ENCODE results near the gene ZNRF1.
"Not testable (repeated sequence)": the region's sequence is repeated elsewhere in the genome, so short reads cannot be mapped to it uniquely, and the experiment has no call there.

ZNRF1 gene

DNA sequence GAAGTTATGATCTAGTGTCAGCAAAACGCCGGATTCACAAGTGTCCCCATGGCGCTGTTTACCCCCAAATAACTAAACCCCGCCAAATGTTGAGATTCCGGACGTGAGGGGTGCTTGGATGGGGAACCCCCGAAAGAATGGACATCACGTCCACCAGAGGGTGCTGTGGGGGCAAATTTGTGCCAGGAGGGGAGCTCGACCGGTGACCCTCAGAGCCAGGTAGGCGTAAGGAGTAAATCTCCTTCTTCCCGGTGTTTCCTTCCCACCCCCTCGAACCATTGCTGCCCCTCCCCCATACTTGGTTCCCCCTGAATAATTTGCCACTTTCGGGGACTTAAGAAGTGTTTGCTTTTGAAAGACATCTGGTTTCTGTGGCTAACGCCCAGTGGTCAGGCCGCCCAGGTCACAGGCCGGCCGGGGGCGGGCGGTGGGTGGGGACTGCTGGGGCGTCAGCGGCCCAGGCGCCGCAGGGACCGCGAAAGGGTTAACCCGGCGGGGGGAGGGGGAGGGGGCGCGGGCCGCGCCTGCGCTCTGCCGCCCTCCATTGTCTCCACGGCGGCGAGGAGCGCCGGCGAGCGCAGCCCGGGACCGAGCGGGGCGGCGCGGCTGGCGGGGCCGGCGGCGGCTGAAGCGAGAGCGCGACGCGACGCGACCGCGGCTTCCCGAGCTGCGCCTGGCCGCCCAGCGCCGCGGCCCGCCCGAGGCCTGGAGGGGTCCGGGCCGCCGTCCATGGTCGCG is at the start of gene ZNRF1:
TSS of gene ZNRF1 (plus strand) at position 544 of the 738 bp plus-strand sequence. CDS start 648 bp downstream, outside the sequence.
- peak; percentile 93 for DNase-seq

DNA sequence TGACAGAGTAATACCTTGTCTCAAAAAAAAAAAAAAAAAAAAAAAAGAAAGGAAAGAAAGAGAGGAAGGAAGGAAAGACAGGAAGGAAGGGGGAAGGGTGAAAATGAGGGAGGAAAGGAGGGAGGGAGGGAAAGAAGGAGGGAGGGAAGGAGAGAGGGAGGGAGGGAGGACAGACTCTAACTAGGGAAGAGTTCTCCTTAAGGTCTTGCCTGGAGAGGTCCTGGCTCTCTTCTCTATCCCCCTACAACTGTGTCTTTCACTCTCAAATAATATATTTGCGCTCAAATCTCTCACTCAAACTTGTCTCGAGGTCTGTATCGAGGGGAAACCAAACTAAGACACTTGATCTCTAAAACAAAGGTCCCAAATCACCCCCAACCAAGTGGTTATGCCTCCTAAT is 49.5 kb upstream of the ZNRF1 start:
- no peak for DNase-seq

DNA sequence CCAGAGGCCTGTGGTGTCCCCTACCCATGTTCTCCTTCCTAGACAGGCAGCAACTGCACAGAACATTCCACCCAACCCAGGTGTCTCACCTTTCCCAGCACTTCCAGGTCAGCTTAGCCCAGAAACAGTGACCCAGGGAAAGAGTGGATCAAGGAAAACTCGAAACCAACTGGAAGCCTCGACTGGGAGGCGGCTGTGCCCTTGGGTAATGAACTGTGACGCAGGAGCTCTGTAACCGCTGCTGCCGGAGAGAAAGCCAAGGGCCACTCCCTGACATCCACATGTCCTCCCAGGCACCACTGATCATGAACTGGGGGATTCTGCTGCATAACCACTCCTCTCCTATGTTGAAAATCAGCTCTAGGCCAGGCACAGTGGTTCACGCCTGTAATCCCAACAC is 48.3 kb upstream of the ZNRF1 start:
- no peak for DNase-seq

- no peak for DNase-seq
These were observed 47.6 kb upstream of the ZNRF1 start for GRCh38 chr16:74951206-74951605.

GRCh38 chr16:74951681-74952080 is 47.1 kb upstream of the ZNRF1 start:
- no peak for DNase-seq

DNA sequence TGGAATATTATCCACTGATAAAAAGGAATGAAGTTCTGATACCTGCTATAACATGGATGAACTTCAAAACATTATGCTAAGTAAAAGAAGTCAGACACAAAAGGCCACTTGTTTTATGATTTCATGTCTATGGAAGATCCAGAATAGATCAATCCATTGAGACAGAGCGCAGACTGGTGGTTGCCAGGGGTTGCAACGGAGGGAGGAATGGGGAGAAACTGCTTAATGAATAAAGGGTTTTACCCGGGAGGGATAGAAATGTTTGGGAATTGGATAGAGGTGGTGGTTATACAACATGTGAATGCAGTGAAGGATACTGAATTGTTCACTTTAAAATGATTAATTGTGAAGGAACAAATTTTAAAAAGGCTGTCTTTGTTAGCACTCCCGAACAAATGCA is 44.1 kb upstream of the ZNRF1 start:
- no peak for DNase-seq

DNA sequence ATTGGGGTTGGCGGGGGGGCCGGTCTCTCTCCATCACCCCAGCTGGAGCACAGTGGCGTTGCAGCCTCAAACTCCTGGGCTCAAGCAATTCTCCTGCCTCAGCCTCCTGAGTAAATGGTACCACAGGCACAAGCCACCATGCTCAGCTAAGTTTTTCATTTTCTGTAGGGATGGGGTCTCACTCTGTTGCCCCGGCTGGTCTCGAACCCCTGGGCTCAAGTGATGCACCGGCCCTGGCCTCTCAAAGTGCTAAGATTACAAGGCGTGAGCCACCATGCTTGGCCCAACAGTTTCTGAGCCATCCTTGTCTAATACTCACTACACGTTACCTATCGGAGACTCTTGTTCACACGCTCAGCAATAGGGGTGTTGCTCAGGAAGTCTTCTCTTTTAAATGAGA is 25.5 kb upstream of the ZNRF1 start:
- no peak for DNase-seq

DNA sequence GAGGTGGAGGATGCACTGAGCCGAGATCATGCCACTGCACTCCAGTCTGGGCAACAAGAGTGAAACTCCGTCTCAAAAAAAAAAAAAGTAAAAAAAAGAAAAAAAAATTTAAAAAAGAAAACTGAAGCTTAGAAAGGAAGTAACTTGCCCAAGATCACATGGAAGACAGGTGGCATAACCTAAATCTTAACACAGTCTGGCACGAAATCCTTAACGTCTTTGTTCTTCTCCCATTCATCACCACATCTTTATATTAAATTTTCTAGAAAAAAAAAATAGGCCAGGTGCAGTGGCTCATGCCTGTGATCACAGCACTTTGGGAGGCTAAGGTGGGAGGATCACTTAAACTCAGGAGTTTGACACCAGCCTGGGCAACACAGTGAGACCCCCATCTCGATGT is 23.2 kb upstream of the ZNRF1 start:
- DNase-seq, result no peak

- no peak for DNase-seq
These were observed 16.6 kb upstream of the ZNRF1 start for GRCh38 chr16:74982256-74982655.

DNA sequence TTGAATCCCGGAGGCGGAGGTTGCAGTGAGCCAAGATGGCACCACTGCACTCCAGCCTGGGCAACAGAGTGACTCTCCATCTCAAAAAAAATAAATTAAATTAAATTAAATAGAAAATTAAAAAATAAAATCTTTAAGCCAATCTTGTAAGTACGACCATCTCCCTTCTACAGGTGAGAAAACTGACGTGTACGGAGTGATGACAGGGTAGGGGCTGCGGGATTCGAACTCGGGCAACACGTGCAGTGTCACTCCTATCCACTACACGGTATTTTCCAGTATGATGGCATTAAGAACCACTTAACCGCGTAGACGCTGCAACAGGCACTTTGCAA is 14.7 kb upstream of the ZNRF1 start:
- no peak for DNase-seq

DNA sequence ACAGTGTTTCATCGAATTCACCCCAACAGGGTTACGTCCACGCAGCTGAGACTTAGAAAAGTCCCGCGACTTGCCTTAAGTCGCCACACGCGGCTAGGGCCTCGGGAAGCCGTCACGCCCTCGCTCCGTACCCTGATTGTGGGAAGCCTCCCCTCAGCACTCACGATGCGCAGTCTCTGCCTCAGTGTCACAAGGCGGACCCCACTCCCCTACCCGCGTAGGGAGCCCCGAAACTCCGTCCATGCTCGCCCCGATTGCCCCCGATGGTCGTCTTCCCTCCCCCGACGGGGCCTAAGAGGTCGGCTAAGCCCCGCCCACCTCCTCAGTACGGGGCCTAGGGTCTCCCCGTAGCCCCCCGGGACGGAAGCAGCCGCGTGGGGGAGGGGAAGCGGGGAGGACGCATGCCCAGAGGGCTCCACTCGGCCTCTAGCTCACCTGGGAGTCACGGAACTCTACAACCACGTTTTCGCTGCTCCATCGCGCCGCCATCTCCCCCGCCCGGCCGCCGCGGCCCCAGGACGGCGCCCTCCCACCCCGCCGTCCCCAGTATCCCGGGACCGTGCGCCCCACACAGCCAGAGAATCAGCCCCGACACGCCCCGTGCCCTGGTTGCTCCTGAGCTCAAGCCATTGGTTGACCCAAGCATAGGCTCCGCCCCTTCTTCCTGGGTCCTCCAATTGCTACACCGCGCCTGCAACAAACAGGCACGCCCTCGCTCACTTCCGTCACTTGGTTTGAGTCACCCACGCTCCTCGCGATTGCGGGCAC is 14.1 kb upstream of the ZNRF1 start, which contains the start of gene WDR59:
TSS of gene WDR59 (minus strand) at position 595 of the 768 bp plus-strand sequence. CDS start at position 489, 106 bp downstream.
- peak; percentile 100 for DNase-seq

GRCh38 chr16:74987027-74987681 is 11.7 kb upstream of the ZNRF1 start:
- no peak for DNase-seq

- DNase-seq, result not testable (repeated sequence)
These were observed 9.0 kb upstream of the ZNRF1 start for GRCh38 chr16:74989864-74990263.

GRCh38 chr16:74990832-74991231 is 8.0 kb upstream of the ZNRF1 start:
- no peak for DNase-seq

DNA sequence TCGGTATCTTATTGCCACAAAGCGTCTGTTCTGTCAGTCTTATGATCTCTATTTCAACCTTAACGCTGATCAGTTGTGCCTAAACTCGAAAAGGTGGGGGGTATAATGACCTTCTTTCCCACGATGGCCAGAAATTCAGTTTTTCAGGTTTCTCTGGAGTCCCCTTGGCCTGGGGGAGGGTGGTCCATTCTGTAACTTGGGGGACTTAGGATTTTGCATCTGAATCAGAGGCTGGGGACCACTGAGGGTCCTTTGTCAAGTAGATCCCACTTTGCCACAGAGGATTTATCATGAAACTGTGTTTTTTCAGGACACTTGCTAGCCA is 7.6 kb upstream of the ZNRF1 start:
- no peak for DNase-seq

DNA sequence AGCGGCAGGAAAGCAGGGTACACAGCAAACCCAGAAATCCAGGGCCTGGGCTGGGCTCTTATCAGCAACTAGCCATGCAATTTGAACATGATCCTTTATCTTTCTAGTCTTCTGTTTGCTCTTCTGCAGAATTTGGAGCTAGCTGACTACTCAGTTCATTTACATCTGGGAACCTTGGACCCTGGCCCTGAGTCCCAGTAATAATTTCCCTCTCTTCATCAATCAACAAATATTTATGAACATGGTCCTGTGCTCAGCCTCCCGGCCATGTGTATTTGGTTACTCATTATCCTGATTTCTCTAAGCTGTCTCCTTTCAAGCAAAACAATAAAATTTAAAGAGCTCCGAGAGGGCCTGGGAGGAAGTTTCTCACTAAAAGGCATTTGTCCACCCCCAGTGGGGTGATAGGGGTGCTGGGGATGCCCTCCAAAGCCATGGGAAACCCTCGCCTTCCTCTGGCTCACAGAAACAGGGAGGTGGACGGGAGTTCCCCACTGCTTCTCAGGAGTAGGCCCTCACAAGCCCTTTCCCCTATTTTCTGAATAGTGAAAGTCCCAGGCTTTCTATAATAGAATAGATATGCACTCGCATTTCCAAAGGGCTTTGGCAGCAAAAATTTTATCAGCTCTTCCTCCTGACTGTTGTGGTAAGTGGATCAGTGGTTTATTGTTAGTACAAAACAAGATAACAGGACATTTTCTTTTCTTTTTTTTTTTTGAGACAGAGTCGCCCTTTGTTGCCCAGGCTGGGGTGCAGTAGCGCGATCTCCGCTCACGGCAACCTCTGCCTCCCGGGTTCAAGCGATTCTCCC is 7.0 kb upstream of the ZNRF1 start:
- DNase-seq, result no peak

- DNase-seq, result no peak
These were observed 2.8 kb upstream of the ZNRF1 start for GRCh38 chr16:74995986-74996385.

- DNase-seq, result no peak
These were observed 1.8 kb upstream of the ZNRF1 start for GRCh38 chr16:74997042-74997491.

- DNase-seq, result peak; percentile 61
These were observed 390 bp downstream of the ZNRF1 start for GRCh38 chr16:74999219-74999608.

DNA sequence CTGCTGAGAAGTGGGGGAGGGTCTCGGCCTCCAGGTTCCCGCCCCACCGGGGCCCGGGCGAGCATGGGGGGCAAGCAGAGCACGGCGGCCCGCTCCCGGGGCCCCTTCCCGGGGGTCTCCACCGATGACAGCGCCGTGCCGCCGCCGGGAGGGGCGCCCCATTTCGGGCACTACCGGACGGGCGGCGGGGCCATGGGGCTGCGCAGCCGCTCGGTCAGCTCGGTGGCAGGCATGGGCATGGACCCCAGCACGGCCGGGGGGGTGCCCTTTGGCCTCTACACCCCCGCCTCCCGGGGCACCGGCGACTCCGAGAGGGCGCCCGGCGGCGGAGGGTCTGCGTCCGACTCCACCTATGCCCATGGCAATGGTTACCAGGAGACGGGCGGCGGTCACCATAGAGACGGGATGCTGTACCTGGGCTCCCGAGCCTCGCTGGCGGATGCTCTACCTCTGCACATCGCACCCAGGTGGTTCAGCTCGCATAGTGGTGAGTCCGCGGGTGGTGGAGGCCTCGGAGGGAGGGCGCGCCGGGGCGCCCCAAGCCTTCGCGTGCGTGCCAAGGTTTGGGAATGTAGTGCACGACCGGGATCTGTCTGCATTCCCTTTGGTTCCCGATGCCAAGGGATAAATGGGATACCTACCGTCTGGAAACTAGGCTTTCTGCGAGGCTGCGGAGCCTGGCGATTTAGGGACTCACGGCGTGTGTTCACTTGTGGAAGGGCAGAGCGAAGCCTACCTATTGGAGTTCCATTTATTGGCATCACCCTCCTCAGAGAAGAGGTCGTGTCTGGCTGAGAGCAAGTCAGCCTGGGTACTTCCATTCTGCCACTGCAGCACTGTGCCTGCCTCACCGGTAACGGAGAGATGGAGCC is 1.0 kb downstream of the ZNRF1 start:
- DNase-seq, result peak; percentile 67

DNA sequence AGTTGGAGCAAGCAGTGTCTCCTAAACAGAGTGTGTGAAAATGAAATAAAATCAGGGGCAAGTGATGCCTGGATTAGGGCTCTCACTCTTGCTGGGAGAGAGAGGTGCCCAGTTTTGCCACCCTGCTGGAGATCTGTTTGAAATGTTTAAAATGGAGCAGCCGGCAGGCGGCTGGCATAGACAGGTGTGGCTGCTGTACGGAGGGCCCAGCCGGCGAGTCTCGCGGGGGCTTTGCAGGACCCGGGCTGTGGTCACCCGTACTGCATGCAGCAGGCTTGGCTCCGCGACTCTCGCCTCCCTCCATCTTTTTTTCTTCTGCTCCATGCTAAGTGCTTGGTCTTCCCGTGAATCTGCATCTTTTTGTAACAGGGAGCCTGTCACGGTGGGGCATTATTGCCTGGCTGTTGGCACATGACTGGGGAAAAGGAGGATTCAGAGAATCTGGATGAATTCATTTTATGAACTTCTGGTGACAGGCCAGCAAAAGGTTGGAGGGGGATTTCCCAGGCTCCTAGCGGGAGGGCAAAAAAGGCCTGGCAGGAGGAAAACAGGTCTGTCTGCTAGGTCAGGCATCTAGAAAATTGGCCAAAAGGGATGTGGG is 1.8 kb downstream of the ZNRF1 start:
- DNase-seq, result peak; percentile 61

GRCh38 chr16:75002474-75002873 is 3.6 kb downstream of the ZNRF1 start:
- DNase-seq, result peak; percentile 75
